Hematopoietic multipotent progenitor cell treated with erythropoietin and hydrocortisone succinate and interleukin-3 and kit ligand, for 4 days (in vitro differentiated cells): ENCODE measurements around the gene OR7A10.
"Not testable (repeated sequence)": the region's sequence is repeated elsewhere in the genome, so short reads cannot be mapped to it uniquely, and the experiment has no call there.

Source experiments
- DNase-seq: peaks from one replicate; pipeline ENCODE4 v3.0.0-alpha.2; 2015

Gene OR7A10

DNA sequence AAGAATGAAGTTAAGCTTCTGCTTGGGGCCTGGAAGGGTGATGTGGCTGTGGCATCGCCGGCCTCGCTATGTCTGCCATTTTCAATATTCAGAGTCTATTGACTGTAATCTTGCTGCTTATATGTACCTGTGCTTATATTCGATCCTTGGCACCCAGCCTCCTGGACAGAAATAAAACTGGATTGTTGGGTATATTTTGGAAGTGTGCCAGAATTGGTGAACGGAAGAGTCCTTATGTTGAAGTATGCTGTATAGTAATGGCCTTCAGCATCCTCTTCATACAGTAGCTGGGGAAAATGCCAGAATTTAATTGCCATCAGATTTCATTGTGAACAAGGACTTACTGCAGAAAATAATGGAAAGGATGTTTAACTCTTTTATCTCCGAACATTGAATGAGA, 56.5 kb downstream of the OR7A10 start:
- not testable (repeated sequence) for DNase-seq
